HG03045 (cell line): Measurements from ENCODE around the gene RGS14.
"Not testable (repeated sequence)": the region's sequence is repeated elsewhere in the genome, so short reads cannot be mapped to it uniquely, and the experiment has no call there.

Source experiments
- ATAC-seq: cut with Tn5 transposase; IDR thresholded peaks from one replicate; pipeline ENCODE4 v1.9.1; 2021; ENCODE audit warnings: mild to moderate bottlenecking, moderate library complexity; ENCODE audit not compliant: unreplicated experiment

RGS14 gene

GRCh38 chr5:177346820-177347219 is 10.9 kb upstream of the RGS14 start:
- no peak for ATAC-seq

- ATAC-seq = no peak
Observed at GRCh38 chr5:177347699-177348098, 10.0 kb upstream of the RGS14 start.

GRCh38 chr5:177349362-177349647 is 8.4 kb upstream of the RGS14 start:
- no peak for ATAC-seq

- no peak for ATAC-seq
Observed at GRCh38 chr5:177349762-177350161, 8.0 kb upstream of the RGS14 start.

GRCh38 chr5:177350776-177351391 is 6.8 kb upstream of the RGS14 start:
- no peak for ATAC-seq

GRCh38 chr5:177351392-177352329 is 6.1 kb upstream of the RGS14 start, which contains the start of gene LMAN2:
Gene LMAN2 (minus strand): TSS chr5:177351668. CDS start chr5:177351647, 21 bp downstream.
- ATAC-seq = peak; percentile 94

- no peak for ATAC-seq
Observed at GRCh38 chr5:177353093-177353492, 4.6 kb upstream of the RGS14 start.

GRCh38 chr5:177354256-177354655 is 3.5 kb upstream of the RGS14 start:
- no peak for ATAC-seq

- no peak for ATAC-seq
Observed at GRCh38 chr5:177354711-177355110, 3.0 kb upstream of the RGS14 start.

GRCh38 chr5:177355162-177355867 is 2.4 kb upstream of the RGS14 start:
- no peak for ATAC-seq

GRCh38 chr5:177355868-177356168 is 1.9 kb upstream of the RGS14 start:
- no peak for ATAC-seq

GRCh38 chr5:177356746-177357145 is 978 bp upstream of the RGS14 start:
- no peak for ATAC-seq

- ATAC-seq = no peak
Observed at GRCh38 chr5:177357146-177357458, 622 bp upstream of the RGS14 start.

- ATAC-seq = no peak
Observed at GRCh38 chr5:177358370-177358819, 671 bp downstream of the RGS14 start.

GRCh38 chr5:177359451-177359851 is 1.7 kb downstream of the RGS14 start:
- ATAC-seq = no peak

- ATAC-seq = no peak
Observed at GRCh38 chr5:177359860-177360259, 2.1 kb downstream of the RGS14 start.

GRCh38 chr5:177360740-177361139 is 3.0 kb downstream of the RGS14 start:
- ATAC-seq = not testable (repeated sequence)

GRCh38 chr5:177361418-177362291 is 3.9 kb downstream of the RGS14 start:
- ATAC-seq = no peak

- ATAC-seq = no peak
Observed at GRCh38 chr5:177362292-177362609, 4.5 kb downstream of the RGS14 start.

GRCh38 chr5:177362610-177363507 is 5.1 kb downstream of the RGS14 start:
- ATAC-seq = peak; percentile 37
